Measurements from ENCODE around the gene SPRR2B. TPM values are rescaled to one million over a fixed set of nuclear protein-coding genes. Genes with fewer than 3 reads are reported as not detected.

The SPRR2B gene
- total and polyA plus RNA-seq, 9 of the 15 experiments (the other 6 are each of a cell fraction or from before 2014, with no cell fraction given), result not detected

GRCh38 chr1:153040950-153041631 lies 30.3 kb downstream of the SPRR2B start, which contains the start of gene SPRR2D (continued):
- TF ChIP-seq REST (IDR thresholded peaks at IDR 0.05; ENCODE audit: borderline replicate concordance), result peak; percentile 96
- TF ChIP-seq REST (CRISPR knock-in tag; IDR thresholded peaks at IDR 0.05; ENCODE audit: low read depth), result no peak
- TF ChIP-seq USF1 (CRISPR knock-in tag; IDR thresholded peaks at IDR 0.05), result no peak
- no peak for TF ChIP-seq ZNF224 (CRISPR knock-in tag; IDR thresholded peaks at IDR 0.05)
- no peak for TF ChIP-seq ZNF449 (CRISPR knock-in tag; IDR thresholded peaks at IDR 0.05)
- no peak for TF ChIP-seq GABPB2 (CRISPR knock-in tag; conservative IDR thresholded peaks at IDR 0.05)
- TF ChIP-seq MITF (IDR thresholded peaks at IDR 0.05), result no peak
- no peak for TF ChIP-seq THRA (IDR thresholded peaks at IDR 0.05)
- no peak; the same call in 1 of the 2 replicates for TF ChIP-seq ZNF395 (CRISPR knock-in tag; IDR thresholded peaks at IDR 0.05)
- no peak for TF ChIP-seq ZNF655 (CRISPR knock-in tag; IDR thresholded peaks at IDR 0.05)
- no peak for TF ChIP-seq MCM5 (IDR thresholded peaks at IDR 0.05; ENCODE audit: low read depth)
